KBM-7 (cell line): ENCODE data around the gene OSTN.

Experiments used
- DNase-seq: peaks from one replicate; pipeline ENCODE4 v3.0.0-alpha.2; 2015
- in situ Hi-C: fragments of 300-500 bp; cut with MboI; formaldehyde crosslinking; loops from 2 replicates; pipeline ENCODE4 v1.14.3; 2020; ENCODE audit warnings: low sequenced_read_pairs, low pct_unique_long_range_greater_than_20kb, mixed read lengths

Gene OSTN

DNA sequence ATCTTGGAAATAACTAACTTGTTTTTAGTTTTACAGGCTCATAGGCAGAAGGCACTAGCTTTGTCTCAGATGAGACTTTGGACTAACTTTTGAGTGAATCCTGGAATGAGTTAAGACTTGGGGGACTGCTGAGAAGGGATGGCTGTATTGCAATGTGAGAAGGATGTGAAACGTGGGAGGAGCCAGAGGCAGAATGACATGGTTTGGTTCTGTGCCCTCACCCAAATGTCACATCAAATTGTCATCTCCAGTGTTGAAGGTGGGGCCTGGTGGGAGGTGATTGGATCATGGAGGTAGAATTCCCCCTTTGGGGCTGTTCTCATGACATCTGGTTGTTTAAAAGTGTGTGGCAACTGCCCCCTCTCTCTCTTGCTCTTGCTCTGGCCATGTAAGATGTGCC lies 101.4 kb downstream of the OSTN start:
- in situ Hi-C loops: no loop called here

DNA sequence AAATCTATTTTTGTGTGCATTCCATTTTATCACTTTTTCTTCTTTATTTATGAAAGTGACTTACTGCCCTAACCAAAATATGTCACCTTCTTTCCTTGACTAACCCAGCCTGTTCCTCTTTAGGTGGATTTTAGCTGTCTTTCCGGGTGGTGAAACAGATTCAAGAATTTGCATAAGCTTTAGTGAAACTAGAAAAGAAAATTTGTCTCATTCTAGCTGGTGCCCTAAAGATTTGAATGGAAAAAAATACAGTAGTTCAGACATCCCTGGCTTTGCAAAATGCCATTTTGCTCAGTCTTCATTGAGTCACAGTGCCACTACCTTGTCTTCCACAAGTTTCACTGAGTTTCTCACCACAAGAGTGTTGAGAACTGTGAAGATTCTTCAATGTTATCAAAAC lies 102.0 kb downstream of the OSTN start:
- in situ Hi-C loops: no loop called here
- no peak for DNase-seq

More for the DNA sequence above, 101.4 kb downstream of the OSTN start:
- no peak for DNase-seq

DNA sequence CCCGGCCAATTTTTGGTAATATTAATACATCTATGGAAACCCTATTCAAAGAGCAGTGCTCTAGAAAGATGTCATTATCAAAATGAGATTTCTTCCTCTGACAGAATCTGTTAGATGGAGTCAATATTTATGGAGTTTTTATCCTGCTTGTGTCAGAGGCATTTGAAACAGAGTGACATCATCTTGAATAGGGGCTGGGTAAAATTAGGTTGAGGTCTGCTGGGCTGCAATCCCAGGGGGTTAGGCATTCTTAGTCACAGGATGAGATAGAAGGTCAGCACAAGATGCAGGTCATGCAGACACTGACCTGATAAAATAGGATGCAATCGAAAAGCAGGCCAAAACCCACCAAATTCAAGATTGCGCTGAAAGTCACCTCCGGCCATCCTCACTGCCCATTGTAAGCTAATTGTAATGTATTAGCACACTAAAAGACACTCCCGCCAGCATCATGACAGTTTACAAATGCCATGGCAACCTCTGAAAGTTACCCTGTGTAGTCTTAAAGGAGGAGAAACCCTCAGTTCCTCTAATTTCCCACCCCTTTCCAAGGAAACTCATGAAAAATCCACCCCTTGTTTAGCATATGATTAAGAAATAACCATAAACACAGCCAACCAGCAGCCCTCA lies 102.9 kb downstream of the OSTN start:
- no peak for DNase-seq
- in situ Hi-C loops: no loop called here

DNA sequence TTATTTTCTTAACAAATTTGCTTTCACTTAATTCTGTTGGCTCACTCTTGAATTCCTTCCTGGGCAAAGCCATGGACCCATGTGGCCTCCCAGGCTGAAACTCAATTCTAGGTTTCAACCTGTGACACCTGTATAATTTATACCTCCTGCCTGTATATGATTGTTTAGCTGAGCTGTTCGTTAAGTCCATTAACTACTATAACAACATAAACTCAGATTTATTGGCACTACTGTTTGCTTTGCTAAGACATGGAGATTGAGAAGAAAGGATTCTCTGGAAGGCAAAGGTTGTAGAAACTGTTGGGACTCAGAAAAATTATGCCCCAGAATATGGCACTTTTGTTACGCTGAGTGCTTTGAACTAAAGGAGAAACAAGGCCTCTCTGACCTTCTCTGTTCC lies 103.4 kb downstream of the OSTN start:
- no peak for DNase-seq
- in situ Hi-C loops: no loop called here

DNA sequence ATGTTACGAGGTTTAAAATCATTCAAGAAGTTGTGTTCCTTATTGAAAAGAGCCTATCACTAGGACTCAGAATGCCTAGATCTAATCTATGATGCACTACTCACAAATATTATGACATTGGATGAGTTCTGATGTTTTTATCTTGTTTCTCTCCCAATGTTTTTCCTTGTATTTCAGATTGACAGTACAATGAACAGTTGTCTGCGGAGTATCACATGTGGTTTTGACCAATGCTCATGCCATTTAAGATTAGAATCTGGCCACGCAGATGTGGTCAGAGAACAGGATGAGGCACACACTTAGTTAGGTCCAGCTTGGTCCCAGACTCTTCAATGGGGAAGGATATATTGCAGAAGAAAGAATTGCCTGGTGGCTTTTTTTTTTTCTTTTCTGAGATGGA lies 104.6 kb downstream of the OSTN start:
- in situ Hi-C loops: no loop called here
- DNase-seq: no peak

DNA sequence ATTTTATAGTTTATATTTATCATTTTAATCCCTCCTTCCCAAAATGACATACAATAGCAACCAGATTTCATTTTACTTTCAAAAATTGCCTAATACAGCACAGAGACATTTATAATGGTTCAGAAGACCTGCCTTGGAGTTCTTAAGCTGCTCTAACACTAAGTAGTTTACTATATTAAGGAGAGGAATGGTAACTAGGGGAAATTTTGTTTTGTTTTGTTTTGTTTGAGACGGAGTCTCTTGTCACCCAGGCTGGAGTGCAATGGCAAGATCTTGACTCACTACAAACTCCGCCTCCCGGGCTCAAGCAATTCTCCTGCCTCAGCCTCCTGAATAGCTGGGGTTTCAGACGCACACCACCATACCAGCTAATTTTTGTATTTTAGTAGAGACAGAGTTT lies 107.4 kb downstream of the OSTN start:
- in situ Hi-C loops: no loop called here
- DNase-seq: no peak

DNA sequence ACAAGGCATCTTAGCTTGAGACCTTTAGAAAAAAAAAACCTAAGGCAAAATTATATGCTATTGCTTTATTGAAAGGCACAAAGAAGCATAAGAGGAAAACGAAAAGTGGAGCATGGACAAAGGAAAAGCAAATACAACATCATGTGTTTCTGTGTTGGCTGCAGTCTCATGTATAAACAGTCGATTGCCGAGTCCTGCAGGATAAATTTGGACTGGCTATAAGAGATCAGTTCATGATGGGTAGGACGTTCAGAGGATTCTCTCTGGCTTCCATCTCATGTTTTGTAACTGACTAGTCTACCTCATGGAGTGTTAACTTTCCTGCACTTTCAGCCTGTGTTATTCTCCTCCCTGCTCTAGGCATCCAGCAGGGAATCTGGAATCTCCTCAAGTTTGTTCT lies 108.3 kb downstream of the OSTN start:
- in situ Hi-C loops: no loop called here
- DNase-seq: no peak

DNA sequence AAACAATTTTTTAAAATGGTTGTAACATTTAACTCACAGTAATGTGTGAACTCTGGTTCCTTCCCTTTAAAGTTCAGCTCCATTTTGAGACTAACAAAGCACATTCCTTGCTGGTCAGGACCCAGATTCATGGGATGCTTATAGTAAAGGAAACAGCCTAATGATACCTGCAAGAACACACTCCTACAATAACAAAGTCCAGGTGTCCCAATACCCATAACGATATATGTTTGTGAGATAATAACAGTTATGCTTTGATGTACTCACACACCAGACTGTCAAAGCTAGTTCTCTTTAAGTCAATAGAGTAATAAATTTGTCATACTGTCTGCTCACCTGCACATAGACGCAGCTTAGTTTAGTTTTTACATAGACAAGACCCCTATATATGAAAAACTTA lies 114.3 kb downstream of the OSTN start:
- no peak for DNase-seq
- in situ Hi-C loops: no loop called here

DNA sequence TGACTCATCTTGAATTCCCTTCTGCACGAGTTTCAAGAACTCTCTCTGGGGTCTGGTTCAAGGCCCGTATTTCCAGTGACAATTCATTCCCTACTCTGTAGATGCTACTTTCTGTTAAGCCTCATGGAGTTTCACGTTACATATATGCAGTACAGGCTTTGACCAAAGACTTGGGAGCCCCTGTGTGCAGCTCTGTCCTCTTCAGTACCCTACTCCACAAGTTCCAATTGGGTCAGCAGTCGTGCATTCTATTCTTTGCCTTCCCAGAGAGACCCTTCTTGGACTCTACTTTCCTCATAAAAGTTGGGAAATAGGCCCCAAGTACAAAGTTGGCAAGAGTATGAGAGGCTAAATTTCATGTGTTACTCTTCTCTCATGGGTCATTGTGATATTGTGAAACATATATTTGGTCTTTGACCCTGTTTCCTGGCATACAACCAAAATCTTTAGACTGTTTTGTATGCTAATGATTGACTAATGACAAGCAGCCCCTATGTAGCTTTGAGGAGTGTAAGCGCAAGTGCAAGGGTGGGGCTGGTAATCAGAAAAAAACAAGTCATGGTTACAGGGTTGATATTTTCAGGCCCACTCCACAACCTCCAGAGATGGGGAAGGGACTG lies 115.2 kb downstream of the OSTN start:
- in situ Hi-C loops: no loop called here
- DNase-seq: no peak
